ENCODE data around the gene JPT1.

The JPT1 gene

GRCh38 chr17:75154195-75155106 lies at the start of gene JPT1:
TSS of gene JPT1 (minus strand) at chr17:75154512. CDS start at chr17:75154397, 115 bp downstream.
- TF ChIP-seq CTCF (IDR thresholded peaks at IDR 0.05; ENCODE audit: insufficient read depth, low read length, missing control alignments) = no peak
- DNase-seq (ENCODE audit: low read depth, low spot score) = peak; percentile 88
- ChIA-PET CTCF (interaction anchor here (1.0 to 1.5 kb wide), 3 partner anchors 17 to 94 kb away, joined by 3 to 4 read pairs (median 4); no protein-coding TSS in a partner anchor), POLR2A (interaction anchor here (0.6 to 1.2 kb wide), 7 partner anchors 9 to 141 kb away, joined by 3 to 5 read pairs (median 3); no protein-coding TSS in a partner anchor)
- peak within 1 kb of the TSS; percentile 91 for H3K4me3 ChIP-seq (ENCODE audit: low read depth, low read length)

- TF ChIP-seq CTCF (IDR thresholded peaks at IDR 0.05; ENCODE audit: insufficient read depth, low read length, missing control alignments) = no peak
- no peak for DNase-seq (ENCODE audit: low read depth, low spot score)
Measured at GRCh38 chr17:75199886-75200618, 45.7 kb upstream of the JPT1 start.

GRCh38 chr17:75194879-75195278 lies 40.6 kb upstream of the JPT1 start:
- CTCF ChIA-PET = no interaction called here
- H3K4me3 ChIP-seq (ENCODE audit: low read depth, low read length) = no peak overlapping the region
- DNase-seq (ENCODE audit: low read depth, low spot score) = peak; percentile 55
- POLR2A ChIA-PET = no interaction called here
- TF ChIP-seq CTCF (IDR thresholded peaks at IDR 0.05; ENCODE audit: insufficient read depth, low read length, missing control alignments) = no peak

More at GRCh38 chr17:75199886-75200618, 45.7 kb upstream of the JPT1 start:
- ChIA-PET POLR2A (no interaction called here), CTCF (interaction anchor here (0.9 to 10.7 kb wide), 20 partner anchors 8 to 245 kb away, joined by 3 to 231 read pairs (median 5); partner anchors contain the start of genes ARMC7 and MIF4GD)
- H3K4me3 ChIP-seq (ENCODE audit: low read depth, low read length) = no peak overlapping the region

- no peak overlapping the region for H3K4me3 ChIP-seq (ENCODE audit: low read depth, low read length)
- no peak for DNase-seq (ENCODE audit: low read depth, low spot score)
- no peak for TF ChIP-seq CTCF (IDR thresholded peaks at IDR 0.05; ENCODE audit: insufficient read depth, low read length, missing control alignments)
- ChIA-PET CTCF (interaction anchor here (0.9 to 4.0 kb wide), 5 partner anchors 10 to 228 kb away, joined by 3 to 35 read pairs (median 5); no protein-coding TSS in a partner anchor), POLR2A (interaction anchor here (0.7 kb wide), 1 partner anchor 37 kb away, joined by 3 read pairs; no protein-coding TSS in a partner anchor)
Measured at GRCh38 chr17:75191584-75191983, 37.3 kb upstream of the JPT1 start.

- TF ChIP-seq CTCF (IDR thresholded peaks at IDR 0.05; ENCODE audit: insufficient read depth, low read length, missing control alignments) = no peak
- ChIA-PET CTCF (interaction anchor here (1.0 to 3.0 kb wide), 6 partner anchors 10 to 74 kb away, joined by 6 to 21 read pairs (median 8); no protein-coding TSS in a partner anchor), POLR2A (no interaction called here)
- no peak for DNase-seq (ENCODE audit: low read depth, low spot score)
- no peak overlapping the region for H3K4me3 ChIP-seq (ENCODE audit: low read depth, low read length)
Measured at GRCh38 chr17:75188614-75189013, 34.3 kb upstream of the JPT1 start.

All from AG04449 (cell line).